Measurements from ENCODE around the gene RPP30.

The RPP30 gene

GRCh38 chr10:90916392-90917237, 44.8 kb downstream of the RPP30 start:
- peak; percentile 31 for DNase-seq (ENCODE audit: low read depth, low spot score)

- peak; percentile 28 for DNase-seq (ENCODE audit: low read depth, low spot score)
These were observed 45.6 kb downstream of the RPP30 start for GRCh38 chr10:90917238-90917967.

- DNase-seq (ENCODE audit: low read depth, low spot score): no peak
These were observed 46.2 kb downstream of the RPP30 start for GRCh38 chr10:90917968-90918318.

GRCh38 chr10:90919683-90920574, 48.2 kb downstream of the RPP30 start:
- peak; percentile 44 for DNase-seq (ENCODE audit: low read depth, low spot score)

- peak; percentile 96 for DNase-seq (ENCODE audit: low read depth, low spot score)
These were observed 49.4 kb downstream of the RPP30 start, which contains the start of gene ANKRD1 for GRCh38 chr10:90920986-90921666. Gene ANKRD1 (minus strand): TSS chr10:90921087. CDS start chr10:90921027, 60 bp downstream.

GRCh38 chr10:90921906-90922305, 50.1 kb downstream of the RPP30 start:
- no peak for DNase-seq (ENCODE audit: low read depth, low spot score)

GRCh38 chr10:90923111-90923731, 51.4 kb downstream of the RPP30 start:
- DNase-seq (ENCODE audit: low read depth, low spot score): no peak

GRCh38 chr10:90924552-90924951, 52.8 kb downstream of the RPP30 start:
- DNase-seq (ENCODE audit: low read depth, low spot score): no peak

GRCh38 chr10:90925079-90926029, 53.6 kb downstream of the RPP30 start:
- peak; percentile 24 for DNase-seq (ENCODE audit: low read depth, low spot score)

- DNase-seq (ENCODE audit: low read depth, low spot score): no peak
These were observed 55.5 kb downstream of the RPP30 start for GRCh38 chr10:90927293-90927692.

GRCh38 chr10:90929179-90929578, 57.4 kb downstream of the RPP30 start:
- peak; percentile 33 for DNase-seq (ENCODE audit: low read depth, low spot score)

GRCh38 chr10:90930070-90930837, 58.5 kb downstream of the RPP30 start:
- peak; percentile 95 for DNase-seq (ENCODE audit: low read depth, low spot score)

GRCh38 chr10:90930971-90931871, 59.4 kb downstream of the RPP30 start:
- peak; percentile 97 for DNase-seq (ENCODE audit: low read depth, low spot score)

GRCh38 chr10:90935581-90936275, 64.0 kb downstream of the RPP30 start:
- DNase-seq (ENCODE audit: low read depth, low spot score): peak; percentile 84

GRCh38 chr10:90936276-90936659, 64.5 kb downstream of the RPP30 start:
- DNase-seq (ENCODE audit: low read depth, low spot score): no peak

- peak; percentile 31 for DNase-seq (ENCODE audit: low read depth, low spot score)
These were observed 66.0 kb downstream of the RPP30 start for GRCh38 chr10:90937645-90938258.

- no peak for DNase-seq (ENCODE audit: low read depth, low spot score)
These were observed 67.3 kb downstream of the RPP30 start for GRCh38 chr10:90939116-90939515.
